GM12878 (cell line): ENCODE measurements around the gene ARHGAP6. TPM values are rescaled to one million over a fixed set of nuclear protein-coding genes. Genes with fewer than 3 reads are reported as not detected.

Source experiments
- ATAC-seq: fragments of 200-7000 bp; cut with Tn5 transposase; 3 replicates; pipeline ENCODE4 v1.9.1; 2020; ENCODE audit warnings: mild to moderate bottlenecking, moderate library complexity
- BruUV-seq: library from RNA; stranded (reverse); fragments of 400-500 nt; replicated peaks from 2 replicates; lab custom pipeline; 2021; lab: Mats Ljungman, UMichigan
- CTCF ChIA-PET: fragments of 300-600 bp; sonication (Branson Sonifier 250); formaldehyde crosslinking; extraction: SDS; loops from one replicate; lab custom pipeline; 2021; ENCODE audit warnings: inconsistent platforms; lab: Yijun Ruan, JAX
- POLR2A ChIA-PET: fragments of 350-600 bp; formaldehyde crosslinking; extraction: SDS; loops from one replicate; lab custom pipeline; 2021; ENCODE audit warnings: inconsistent platforms; lab: Charles Lee
- RAD21 ChIA-PET: fragments of 300-600 bp; sonication (Branson Sonifier 250); formaldehyde crosslinking; loops from one replicate; lab custom pipeline; 2023; ENCODE audit warnings: antibody characterized with exemption; ENCODE audit not compliant: unreplicated experiment; lab: Charles Lee
- SMC1A ChIA-PET: fragments of 300-600 bp; sonication (Branson Sonifier 250); formaldehyde crosslinking; loops from one replicate; lab custom pipeline; 2023; ENCODE audit not compliant: unreplicated experiment, uncharacterized antibody; lab: Charles Lee
- DNase-seq: peaks from one replicate; pipeline ENCODE4 v3.0.0-alpha.2; 2011; ENCODE audit warnings: low read depth, low spot score
- FAIRE-seq: peaks from 3 replicates; lab custom pipeline; 2011; peaks lifted over from hg19 to GRCh38; lab: Jason Lieb, UNC
- H2AFZ ChIP-seq: 2 replicates; pipeline ENCODE4 v1.6.0; 2011; ENCODE audit warnings: low read depth, low read length, control low read depth; ENCODE audit not compliant: control insufficient read depth
- H3K27ac ChIP-seq: 2 replicates; pipeline ENCODE4 v1.5.1; 2011; ENCODE audit warnings: control low read depth; ENCODE audit not compliant: control insufficient read depth, insufficient read depth
- H3K27me3 ChIP-seq, 2 experiments: replicated peaks in 1 of 2; 2 replicates each; pipeline versions ENCODE4 v1.6.0 to v1.6.1; 2011; ENCODE audit warnings: low read length in 1 of 2; ENCODE audit not compliant: control insufficient read depth in 2 of 2, insufficient read depth in 2 of 2
- H3K36me3 ChIP-seq, 2 experiments: 2 replicates each; pipeline ENCODE4 v1.5.1; 2011; ENCODE audit warnings: low read length in 1 of 2; ENCODE audit not compliant: control insufficient read depth in 2 of 2, insufficient read depth in 2 of 2
- H3K4me1 ChIP-seq: 2 replicates; pipeline ENCODE4 v1.6.1; 2011; ENCODE audit warnings: mild to moderate bottlenecking, low read length, moderate library complexity, mixed read lengths; ENCODE audit not compliant: control insufficient read depth, insufficient read depth
- H3K4me2 ChIP-seq: 2 replicates; pipeline ENCODE4 v1.6.0; 2011; ENCODE audit warnings: control low read depth; ENCODE audit not compliant: control insufficient read depth, insufficient read depth
- H3K4me3 ChIP-seq: fragments of 200-600 bp; sonication (generic); 2 replicates; pipeline ENCODE4 v1.5.1; 2016
- H3K79me2 ChIP-seq: 2 replicates; pipeline ENCODE4 v1.6.0; 2011; ENCODE audit warnings: low read length; ENCODE audit not compliant: control insufficient read depth, insufficient read depth
- H3K9ac ChIP-seq: 2 replicates; pipeline ENCODE4 v1.8.0; 2011; ENCODE audit warnings: low read length, control low read depth, mixed read lengths; ENCODE audit not compliant: control insufficient read depth, insufficient read depth
- H3K9me3 ChIP-seq: replicated peaks from 3 replicates; pipeline ENCODE4 v1.5.1; 2011; ENCODE audit warnings: mild to moderate bottlenecking, low read length; ENCODE audit not compliant: control insufficient read depth, insufficient read depth
- H4K20me1 ChIP-seq: 2 replicates; pipeline ENCODE4 v1.6.0; 2011; ENCODE audit not compliant: control insufficient read depth, insufficient read depth
- ATF3 ChIP-seq: IDR thresholded peaks from 2 replicates; pipeline ENCODE4 v1.6.1; 2011; ENCODE audit warnings: low read depth, mild to moderate bottlenecking, low read length, moderate library complexity, borderline replicate concordance; ENCODE audit errors: extremely low read depth
- BRCA1 ChIP-seq: IDR thresholded peaks from 2 replicates; pipeline ENCODE4 v1.6.1; 2011; ENCODE audit warnings: low read depth, low read length, improper control_type of control experiment
- CREM ChIP-seq: IDR thresholded peaks from 2 replicates; pipeline ENCODE4 v1.6.1; 2014; ENCODE audit warnings: antibody characterized with exemption, low read depth
- DPF2 ChIP-seq: fragments of 450-650 bp; IDR thresholded peaks from 2 replicates; pipeline ENCODE4 v1.6.1; 2017; ENCODE audit warnings: mild to moderate bottlenecking
- JUNB ChIP-seq: IDR thresholded peaks from 2 replicates; pipeline ENCODE4 v1.6.1; 2016; ENCODE audit warnings: antibody characterized with exemption, mild to moderate bottlenecking
- ZBTB4 ChIP-seq: fragments of 450-650 bp; formaldehyde crosslinking; IDR thresholded peaks from 2 replicates; pipeline ENCODE4 v1.4.0; 2022; ENCODE audit warnings: mild to moderate bottlenecking, moderate library complexity
- WGBS: methylation state at CpG from one replicate; pipeline ENCODE4 v1.1.6; 2016; ENCODE audit warnings: low lambda C conversion rate; ENCODE audit not compliant: insufficient replicate concordance, insufficient coverage; ENCODE audit errors: missing lambda C conversion rate; 5-methylcytosine and 5-hydroxymethylcytosine counted together
- in situ Hi-C: fragments of 300-500 bp; cut with MboI; formaldehyde crosslinking; loops from 9 replicates; pipeline ENCODE4 v1.14.3; 2018; ENCODE audit warnings: mixed read lengths
- intact Hi-C: fragments of 100-400 bp; cut with micrococcal nuclease; formaldehyde crosslinking; loops from one replicate; pipeline ENCODE4 v1.14.2; 2022; ENCODE audit not compliant: unreplicated experiment
- polyA plus RNA-seq, 11 experiments: library from polyadenylated mRNA; depleted of rRNA in 4 of 11; unstranded in 6 of 11; stranded (reverse) in 5 of 11; fragments of >200 nt; fragmentation: Nextera tagmentation in 4 of 11; fragmentation: Illumina TruSeq in 1 of 11; extraction: Ambion mirVana in 4 of 11; extraction: Trizol in 1 of 11; gene quantifications; 1 replicate in 1 of 11; 2 replicates in 10 of 11; pipeline versions ENCODE4 v1.2.1 to v1.2.3, GENCODE V29; 2011 to 2016; ENCODE audit warnings: inconsistent platforms in 2 of 11, missing spikeins in 2 of 11, low read depth in 1 of 11
- total RNA-seq, 4 experiments: library from RNA; depleted of rRNA in 3 of 4; stranded (reverse); fragments of >200 nt in 3 of 4; fragmentation: Illumina TruSeq in 1 of 4; extraction: Trizol in 1 of 4; gene quantifications; 2 replicates each; pipeline versions ENCODE4 v1.2.1 to v1.2.3, GENCODE V29; 2013 to 2021
- TF ChIP-seq, protein P1 (sequence below): fragments of 450-650 bp; IDR thresholded peaks from 2 replicates; pipeline ENCODE4 v1.6.1; 2017; ENCODE audit warnings: mild to moderate bottlenecking

The ARHGAP6 gene
- total and polyA plus RNA-seq, 10 of the 15 experiments (the other 5 are each of a cell fraction or from before 2014, with no cell fraction given): 0.20 to 1.8 (median 0.76) TPM

GRCh38 chrX:11484290-11484689 is 181.4 kb downstream of the ARHGAP6 start:
- in situ Hi-C loops (no loop called here), intact Hi-C loops (no loop called here)
- Histone ChIP-seq H3K79me2 (no peaks in the 10 kb centered on the region), H3K27me3 (peaks cover 1 to 2% of the 10 kb centered on the region in 2 experiments; a peak in 2 of 4 replicates), H3K27ac (no peak overlapping the region), H3K36me3 (no peaks in the 10 kb centered on the region), H3K4me1 (no peaks in the 10 kb centered on the region), H3K9me3 (no peaks in the 10 kb centered on the region), H3K4me2 (no peak overlapping the region), H3K9ac (no peak overlapping the region)
- no peak for FAIRE-seq
- BruUV-seq: no TSS peak
- ChIA-PET RAD21 (no interaction called here), SMC1A (interaction anchor here (2.2 kb wide), 1 partner anchor 9 kb away, joined by 8 read pairs; no protein-coding TSS in a partner anchor), POLR2A (no interaction called here), CTCF (interaction anchor here (0.7 to 1.2 kb wide), 2 partner anchors 103 to 341 kb away, joined by 3 read pairs; no protein-coding TSS in a partner anchor)
- 0% methylated on average over 1 of the region's 1 CpG for WGBS
- no peak for ATAC-seq
- no peak for DNase-seq
- TF ChIP-seq DPF2 (no peak), ATF3 (no peak), JUNB (no peak), BRCA1 (no peak), CREM (no peak), ZBTB4 (CRISPR knock-in tag) (no peak)
- TF ChIP-seq, protein P1, sequence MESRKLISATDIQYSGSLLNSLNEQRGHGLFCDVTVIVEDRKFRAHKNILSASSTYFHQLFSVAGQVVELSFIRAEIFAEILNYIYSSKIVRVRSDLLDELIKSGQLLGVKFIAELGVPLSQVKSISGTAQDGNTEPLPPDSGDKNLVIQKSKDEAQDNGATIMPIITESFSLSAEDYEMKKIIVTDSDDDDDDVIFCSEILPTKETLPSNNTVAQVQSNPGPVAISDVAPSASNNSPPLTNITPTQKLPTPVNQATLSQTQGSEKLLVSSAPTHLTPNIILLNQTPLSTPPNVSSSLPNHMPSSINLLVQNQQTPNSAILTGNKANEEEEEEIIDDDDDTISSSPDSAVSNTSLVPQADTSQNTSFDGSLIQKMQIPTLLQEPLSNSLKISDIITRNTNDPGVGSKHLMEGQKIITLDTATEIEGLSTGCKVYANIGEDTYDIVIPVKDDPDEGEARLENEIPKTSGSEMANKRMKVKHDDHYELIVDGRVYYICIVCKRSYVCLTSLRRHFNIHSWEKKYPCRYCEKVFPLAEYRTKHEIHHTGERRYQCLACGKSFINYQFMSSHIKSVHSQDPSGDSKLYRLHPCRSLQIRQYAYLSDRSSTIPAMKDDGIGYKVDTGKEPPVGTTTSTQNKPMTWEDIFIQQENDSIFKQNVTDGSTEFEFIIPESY: no peak
- TF ChIP-seq, all 136 proteins: peak for 0
- H2AFZ ChIP-seq: no peak overlapping the region
- H3K4me3 ChIP-seq: no peak overlapping the region
- no peaks in the 10 kb centered on the region for H4K20me1 ChIP-seq
